LHCN-M2 (cell line): ENCODE results near the gene BRAT1. TPM values are rescaled to one million over a fixed set of nuclear protein-coding genes. Genes with fewer than 3 reads are reported as not detected.
"Not testable (repeated sequence)": the region's sequence is repeated elsewhere in the genome, so short reads cannot be mapped to it uniquely, and the experiment has no call there.

Experiments
- DNase-seq: peaks from one replicate; pipeline ENCODE4 v3.0.0-alpha.2; 2012; ENCODE audit warnings: low read depth
- polyA plus RNA-seq: library from polyadenylated mRNA; unstranded; fragments of >200 nt; gene quantifications from one replicate; pipeline ENCODE4 v1.2.1, GENCODE V29; 2012; ENCODE audit warnings: missing spikeins
- total RNA-seq: library from RNA; depleted of rRNA; stranded (reverse); fragments of >200 nt; gene quantifications from 2 replicates; pipeline ENCODE4 v1.2.3, GENCODE V29; 2014; rRNA removed

Gene BRAT1
- total RNA-seq = 73.9 and 78.9 TPM in 2 replicates
- polyA plus RNA-seq = 27.5 TPM

- DNase-seq = peak; percentile 94
These were observed at the start of gene BRAT1 for GRCh38 chr7:2555121-2556052. BRAT1 (minus strand) TSS chr7:2555524; CDS start chr7:2554431, 1,093 bp downstream.

- DNase-seq = no peak
These were observed 49.4 kb upstream of the BRAT1 start for GRCh38 chr7:2604608-2605174.

GRCh38 chr7:2603044-2603965, 48.0 kb upstream of the BRAT1 start:
- DNase-seq = no peak

- no peak for DNase-seq
These were observed 47.2 kb upstream of the BRAT1 start for GRCh38 chr7:2602406-2603043.

GRCh38 chr7:2601907-2602306, 46.6 kb upstream of the BRAT1 start:
- no peak for DNase-seq

- DNase-seq = no peak
These were observed 45.7 kb upstream of the BRAT1 start for GRCh38 chr7:2601065-2601464.

GRCh38 chr7:2598154-2598823, 43.0 kb upstream of the BRAT1 start:
- DNase-seq = no peak

GRCh38 chr7:2597273-2597640, 41.9 kb upstream of the BRAT1 start:
- no peak for DNase-seq

GRCh38 chr7:2596464-2597272, 41.3 kb upstream of the BRAT1 start:
- no peak for DNase-seq

- no peak for DNase-seq
These were observed 40.0 kb upstream of the BRAT1 start for GRCh38 chr7:2595258-2595860.

GRCh38 chr7:2594599-2594998, 39.3 kb upstream of the BRAT1 start:
- DNase-seq = no peak

- no peak for DNase-seq
These were observed 37.9 kb upstream of the BRAT1 start for GRCh38 chr7:2593036-2593727.

GRCh38 chr7:2592375-2592865, 37.1 kb upstream of the BRAT1 start:
- DNase-seq = no peak

- DNase-seq = not testable (repeated sequence)
These were observed 34.6 kb upstream of the BRAT1 start for GRCh38 chr7:2589941-2590340.

- no peak for DNase-seq
These were observed 34.0 kb upstream of the BRAT1 start for GRCh38 chr7:2589341-2589740.

GRCh38 chr7:2587778-2588177, 32.5 kb upstream of the BRAT1 start:
- DNase-seq = no peak

- DNase-seq = no peak
These were observed 31.8 kb upstream of the BRAT1 start for GRCh38 chr7:2587134-2587533.

- no peak for DNase-seq
These were observed 31.1 kb upstream of the BRAT1 start for GRCh38 chr7:2586326-2587020.
